ENCODE measurements around the gene DRGX. TPM values are rescaled to one million over a fixed set of nuclear protein-coding genes. Genes with fewer than 3 reads are reported as not detected.

DRGX gene
- total and polyA plus RNA-seq, 2 experiments from 2014 or later, result not detected

DNA sequence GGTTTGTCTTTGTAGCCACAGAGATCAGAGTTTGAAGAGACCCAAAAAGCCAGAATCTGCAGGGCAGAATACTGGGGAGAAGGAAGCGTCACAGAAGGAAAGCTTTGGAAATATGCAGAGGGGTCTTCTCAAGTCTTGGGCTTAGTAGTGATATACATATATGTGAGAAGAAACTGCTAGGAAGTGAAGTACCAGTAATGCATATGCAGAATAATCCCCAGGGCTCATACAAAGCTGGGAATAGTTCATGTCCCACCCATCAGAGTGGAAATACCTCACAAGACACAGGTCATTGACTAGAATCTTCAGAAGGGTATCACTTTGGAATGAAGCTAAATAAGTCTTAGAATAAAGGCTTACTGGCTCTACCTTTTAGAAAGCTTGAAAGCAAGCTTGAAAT, 57.3 kb downstream of the DRGX start:
- peaks cover 13% of the 10 kb centered on the region for H3K27me3 ChIP-seq
- H3K36me3 ChIP-seq (replicated peaks; ENCODE audit: insufficient read depth, low read depth), result no peaks in the 10 kb centered on the region
- no peaks in the 10 kb centered on the region for H3K9me2 ChIP-seq (replicated peaks; ENCODE audit: insufficient read depth)
- H3K27ac ChIP-seq, result no peak overlapping the region
- H3K4me1 ChIP-seq (ENCODE audit: insufficient read depth), result no peaks in the 10 kb centered on the region
- WGBS (ENCODE audit: low lambda C conversion rate, missing lambda C conversion rate), result 88% methylated on average over 1 of the region's 1 CpG
- H3K4me2 ChIP-seq, result no peak overlapping the region
- no peaks in the 10 kb centered on the region for H3K9me3 ChIP-seq (ENCODE audit: low read depth)
- no peak for TF ChIP-seq EZH2phosphoT487 (IDR thresholded peaks at IDR 0.05; ENCODE audit: low read depth, severe bottlenecking, unreplicated experiment)
- DNase-seq (ENCODE audit: low spot score), result no peak
- H4K20me1 ChIP-seq (ENCODE audit: insufficient read depth, poor library complexity, severe bottlenecking), result no peaks in the 10 kb centered on the region
- no peak overlapping the region for H3K4me3 ChIP-seq
- H2AFZ ChIP-seq, result no peak overlapping the region
- no peaks in the 10 kb centered on the region for H3K79me2 ChIP-seq

DNA sequence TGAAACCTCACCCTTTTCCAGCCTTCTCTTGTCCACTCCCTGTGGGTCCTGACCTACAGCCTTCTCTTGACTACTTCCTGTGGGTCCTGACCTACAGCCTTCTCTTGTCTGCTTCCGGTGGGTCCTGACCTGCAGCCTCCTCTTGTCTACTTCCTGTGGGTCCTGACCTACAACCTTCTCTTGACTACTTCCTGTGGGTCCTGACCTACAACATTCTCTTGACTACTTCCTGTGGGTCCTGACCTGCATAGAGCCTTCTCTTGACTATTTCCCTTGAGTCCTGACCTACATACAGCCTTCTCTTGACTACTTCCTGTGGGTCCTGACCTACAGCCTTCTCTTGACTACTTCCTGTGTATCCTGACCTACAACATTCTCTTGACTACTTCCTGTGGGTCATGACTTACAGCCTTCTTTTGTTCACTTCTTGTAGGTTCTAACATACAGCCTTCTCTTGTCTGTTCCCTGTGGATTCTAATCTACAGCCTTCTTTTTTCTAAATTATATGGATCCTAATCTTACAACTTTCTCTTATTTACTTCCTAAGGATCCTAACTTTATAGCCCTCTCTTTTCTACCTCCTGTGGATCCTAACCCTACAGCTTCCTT, 60.4 kb downstream of the DRGX start:
- H3K27me3 ChIP-seq, result peaks cover 13% of the 10 kb centered on the region
- no peak for TF ChIP-seq EZH2 (IDR thresholded peaks at IDR 0.05; ENCODE audit: borderline replicate concordance)
- no peak for TF ChIP-seq EZH2phosphoT487 (IDR thresholded peaks at IDR 0.05; ENCODE audit: low read depth, severe bottlenecking, unreplicated experiment)
- TF ChIP-seq, protein P1, sequence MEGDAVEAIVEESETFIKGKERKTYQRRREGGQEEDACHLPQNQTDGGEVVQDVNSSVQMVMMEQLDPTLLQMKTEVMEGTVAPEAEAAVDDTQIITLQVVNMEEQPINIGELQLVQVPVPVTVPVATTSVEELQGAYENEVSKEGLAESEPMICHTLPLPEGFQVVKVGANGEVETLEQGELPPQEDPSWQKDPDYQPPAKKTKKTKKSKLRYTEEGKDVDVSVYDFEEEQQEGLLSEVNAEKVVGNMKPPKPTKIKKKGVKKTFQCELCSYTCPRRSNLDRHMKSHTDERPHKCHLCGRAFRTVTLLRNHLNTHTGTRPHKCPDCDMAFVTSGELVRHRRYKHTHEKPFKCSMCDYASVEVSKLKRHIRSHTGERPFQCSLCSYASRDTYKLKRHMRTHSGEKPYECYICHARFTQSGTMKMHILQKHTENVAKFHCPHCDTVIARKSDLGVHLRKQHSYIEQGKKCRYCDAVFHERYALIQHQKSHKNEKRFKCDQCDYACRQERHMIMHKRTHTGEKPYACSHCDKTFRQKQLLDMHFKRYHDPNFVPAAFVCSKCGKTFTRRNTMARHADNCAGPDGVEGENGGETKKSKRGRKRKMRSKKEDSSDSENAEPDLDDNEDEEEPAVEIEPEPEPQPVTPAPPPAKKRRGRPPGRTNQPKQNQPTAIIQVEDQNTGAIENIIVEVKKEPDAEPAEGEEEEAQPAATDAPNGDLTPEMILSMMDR (IDR thresholded peaks at IDR 0.05; ENCODE audit: poor library complexity), result no peak
- no peaks in the 10 kb centered on the region for H3K9me3 ChIP-seq (ENCODE audit: low read depth)
- H3K4me3 ChIP-seq, result no peak overlapping the region
- no peaks in the 10 kb centered on the region for H3K4me1 ChIP-seq (ENCODE audit: insufficient read depth)
- H4K20me1 ChIP-seq (ENCODE audit: insufficient read depth, poor library complexity, severe bottlenecking), result no peaks in the 10 kb centered on the region
- no peak overlapping the region for H3K4me2 ChIP-seq
- H2AFZ ChIP-seq, result no peak overlapping the region
- DNase-seq (ENCODE audit: low spot score), result no peak
- 100% methylated on average over 1 of the region's 1 CpG for WGBS (ENCODE audit: low lambda C conversion rate, missing lambda C conversion rate)
- H3K9me2 ChIP-seq (replicated peaks; ENCODE audit: insufficient read depth), result no peaks in the 10 kb centered on the region
- H3K79me2 ChIP-seq, result no peaks in the 10 kb centered on the region
- H3K36me3 ChIP-seq (replicated peaks; ENCODE audit: insufficient read depth, low read depth), result no peaks in the 10 kb centered on the region
- no peak overlapping the region for H3K27ac ChIP-seq

DNA sequence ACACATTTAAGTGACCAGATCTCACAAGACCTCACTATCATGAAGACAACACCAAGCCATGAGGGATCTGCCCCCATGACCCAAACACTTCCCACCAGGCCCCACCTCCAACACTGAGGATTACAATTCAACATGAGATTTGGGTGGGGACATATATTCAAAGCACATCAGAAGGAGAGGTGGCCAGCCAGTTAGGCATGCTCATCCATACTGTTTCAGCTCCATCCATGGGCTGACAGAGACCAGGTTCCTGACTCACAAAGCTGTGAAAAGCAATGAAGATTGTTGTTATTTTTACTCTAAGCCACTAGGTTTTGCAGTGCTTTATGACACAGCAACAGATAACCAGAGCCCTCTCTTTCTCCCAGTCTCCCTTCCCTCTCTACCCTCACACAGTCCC, 60.9 kb downstream of the DRGX start:
- peaks cover 13% of the 10 kb centered on the region for H3K27me3 ChIP-seq
- H3K9me3 ChIP-seq (ENCODE audit: low read depth), result no peaks in the 10 kb centered on the region
- no peaks in the 10 kb centered on the region for H4K20me1 ChIP-seq (ENCODE audit: insufficient read depth, poor library complexity, severe bottlenecking)
- no peaks in the 10 kb centered on the region for H3K36me3 ChIP-seq (replicated peaks; ENCODE audit: insufficient read depth, low read depth)
- no peak overlapping the region for H3K27ac ChIP-seq
- TF ChIP-seq EZH2phosphoT487 (IDR thresholded peaks at IDR 0.05; ENCODE audit: low read depth, severe bottlenecking, unreplicated experiment) (no peak), EZH2 (IDR thresholded peaks at IDR 0.05; ENCODE audit: borderline replicate concordance) (no peak)
- TF ChIP-seq, protein P1 (IDR thresholded peaks at IDR 0.05; ENCODE audit: poor library complexity), result no peak
- H3K4me1 ChIP-seq (ENCODE audit: insufficient read depth), result no peaks in the 10 kb centered on the region
- no peaks in the 10 kb centered on the region for H3K9me2 ChIP-seq (replicated peaks; ENCODE audit: insufficient read depth)
- H2AFZ ChIP-seq, result no peak overlapping the region
- no peak overlapping the region for H3K4me3 ChIP-seq
- H3K79me2 ChIP-seq, result no peaks in the 10 kb centered on the region
- DNase-seq (ENCODE audit: low spot score), result no peak
- no peak overlapping the region for H3K4me2 ChIP-seq

DNA sequence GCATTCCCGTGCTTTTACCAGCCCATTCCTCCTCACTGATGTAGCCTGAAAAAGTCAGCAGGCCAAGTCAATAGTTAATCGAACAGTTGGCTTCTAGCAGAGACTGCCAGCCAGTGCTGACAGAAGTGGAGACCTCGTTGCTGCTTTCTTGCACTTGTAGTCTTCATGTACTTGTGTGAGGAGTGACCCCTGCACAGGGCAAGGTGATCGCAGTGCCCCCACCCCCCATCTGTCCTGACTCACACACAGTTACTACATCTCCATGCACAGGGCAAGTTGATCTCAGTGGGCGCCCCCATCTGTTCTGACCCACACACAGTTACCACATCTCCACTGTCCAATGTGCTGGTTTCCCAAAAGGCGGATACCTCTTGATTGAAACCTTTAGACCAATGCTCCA, 62.7 kb downstream of the DRGX start:
- H3K36me3 ChIP-seq (replicated peaks; ENCODE audit: insufficient read depth, low read depth), result no peaks in the 10 kb centered on the region
- no peak overlapping the region for H3K4me2 ChIP-seq
- H3K4me1 ChIP-seq (ENCODE audit: insufficient read depth), result no peaks in the 10 kb centered on the region
- H3K27me3 ChIP-seq, result peaks cover 4% of the 10 kb centered on the region
- no peaks in the 10 kb centered on the region for H3K9me2 ChIP-seq (replicated peaks; ENCODE audit: insufficient read depth)
- H3K27ac ChIP-seq, result no peak overlapping the region
- no peak overlapping the region for H2AFZ ChIP-seq
- H4K20me1 ChIP-seq (ENCODE audit: insufficient read depth, poor library complexity, severe bottlenecking), result no peaks in the 10 kb centered on the region
- 94% methylated on average over 6 of the region's 6 CpGs for WGBS (ENCODE audit: low lambda C conversion rate, missing lambda C conversion rate)
- H3K9me3 ChIP-seq (ENCODE audit: low read depth), result no peaks in the 10 kb centered on the region
- H3K79me2 ChIP-seq, result no peaks in the 10 kb centered on the region
- TF ChIP-seq EZH2phosphoT487 (IDR thresholded peaks at IDR 0.05; ENCODE audit: low read depth, severe bottlenecking, unreplicated experiment) (no peak), EZH2 (IDR thresholded peaks at IDR 0.05; ENCODE audit: borderline replicate concordance) (no peak)
- TF ChIP-seq, protein P1 (IDR thresholded peaks at IDR 0.05; ENCODE audit: poor library complexity), result no peak
- no peak overlapping the region for H3K4me3 ChIP-seq
- DNase-seq (ENCODE audit: low spot score), result no peak
